GM18907 (cell line): ENCODE results near the gene VDR.

Experiments
- ATAC-seq: cut with Tn5 transposase; IDR thresholded peaks from one replicate; pipeline ENCODE4 v1.9.1; 2021; ENCODE audit warnings: mild to moderate bottlenecking, moderate library complexity; ENCODE audit not compliant: unreplicated experiment

Gene VDR

DNA sequence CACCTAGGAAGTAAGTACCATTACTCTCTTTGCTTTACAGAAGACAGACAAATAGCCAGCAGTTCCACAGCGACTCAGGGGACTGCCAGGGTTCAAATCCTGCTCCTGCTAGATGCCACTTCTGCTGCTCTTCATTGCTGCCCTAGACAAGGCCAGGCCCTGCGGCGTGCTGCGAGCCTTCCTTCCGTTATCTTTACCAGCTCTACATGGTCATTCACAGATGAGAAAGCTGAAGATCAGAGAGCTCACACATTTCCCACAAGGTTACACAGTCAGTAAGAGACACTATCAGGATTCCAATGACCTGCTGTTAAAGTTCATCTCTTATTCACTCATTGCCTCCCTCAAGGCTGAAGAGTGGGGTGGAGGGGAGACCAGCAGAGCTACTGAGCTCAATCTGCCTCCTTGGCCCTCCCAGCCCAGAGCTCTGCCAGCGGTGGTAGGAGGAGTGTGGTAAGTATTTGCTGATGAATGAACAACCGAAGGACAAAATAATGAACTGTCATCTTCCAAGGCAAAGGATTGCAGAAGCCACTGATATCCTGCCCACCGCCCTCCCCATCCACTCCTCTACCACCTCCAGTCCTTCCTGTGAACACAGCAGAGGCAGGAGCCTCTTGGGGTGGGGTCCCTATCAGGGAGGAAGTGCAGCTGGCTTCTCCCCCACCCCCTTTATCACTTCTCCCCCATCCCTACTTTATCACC is 70.4 kb downstream of the VDR start:
- no peak for ATAC-seq

DNA sequence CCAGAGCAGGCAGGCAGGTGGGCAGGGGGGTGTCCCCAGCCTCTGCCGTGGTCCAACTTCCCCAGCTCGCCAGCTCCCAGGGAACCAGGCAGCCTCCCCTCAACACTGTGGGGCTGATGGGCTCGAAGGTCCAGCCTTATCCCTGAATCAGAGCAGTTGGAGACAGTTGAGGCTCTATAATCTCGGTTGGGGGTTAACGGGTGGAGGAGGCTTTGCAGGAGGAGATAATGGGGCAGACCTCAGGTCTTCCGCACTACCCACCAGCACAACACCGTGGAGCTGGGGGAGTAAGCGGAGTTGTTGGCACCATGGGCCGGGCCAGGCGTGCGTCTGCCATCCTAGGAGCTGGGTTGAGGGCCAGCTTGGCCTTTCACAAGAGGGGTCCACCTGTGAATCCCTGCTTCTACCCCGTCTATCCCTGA is 71.2 kb downstream of the VDR start:
- ATAC-seq, result no peak

DNA sequence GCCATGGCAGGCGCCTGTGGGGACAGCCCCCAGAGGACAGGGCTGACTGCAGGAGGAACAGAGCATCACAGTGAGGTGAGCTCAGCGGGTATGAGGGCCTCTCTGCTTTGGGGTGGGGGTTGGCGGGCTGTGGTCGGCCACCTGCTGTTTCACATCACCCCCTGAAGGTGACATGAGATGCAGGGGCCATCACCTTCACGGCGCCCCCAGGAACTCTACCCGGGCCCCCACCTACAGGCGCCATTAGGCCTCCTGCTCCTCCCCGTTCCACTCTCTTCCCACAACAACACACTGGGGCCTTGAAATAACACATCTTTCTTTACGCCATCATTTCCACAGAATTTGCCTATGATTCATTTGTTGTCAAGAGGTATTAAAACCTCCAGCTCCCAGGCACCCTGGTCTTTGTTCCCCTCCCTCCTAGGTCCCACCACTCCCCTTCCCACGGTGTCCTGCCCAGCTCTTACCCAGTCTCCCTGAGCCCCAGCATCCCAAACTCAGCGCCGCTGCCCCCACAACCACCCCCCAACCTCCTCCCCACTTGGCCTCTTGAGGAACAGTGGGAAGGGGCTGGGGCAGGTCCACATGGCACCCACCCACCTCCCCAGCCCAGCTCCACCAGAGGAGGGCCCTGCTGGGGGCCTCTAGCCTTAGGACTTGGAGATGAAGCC is 72.4 kb downstream of the VDR start:
- no peak for ATAC-seq

DNA sequence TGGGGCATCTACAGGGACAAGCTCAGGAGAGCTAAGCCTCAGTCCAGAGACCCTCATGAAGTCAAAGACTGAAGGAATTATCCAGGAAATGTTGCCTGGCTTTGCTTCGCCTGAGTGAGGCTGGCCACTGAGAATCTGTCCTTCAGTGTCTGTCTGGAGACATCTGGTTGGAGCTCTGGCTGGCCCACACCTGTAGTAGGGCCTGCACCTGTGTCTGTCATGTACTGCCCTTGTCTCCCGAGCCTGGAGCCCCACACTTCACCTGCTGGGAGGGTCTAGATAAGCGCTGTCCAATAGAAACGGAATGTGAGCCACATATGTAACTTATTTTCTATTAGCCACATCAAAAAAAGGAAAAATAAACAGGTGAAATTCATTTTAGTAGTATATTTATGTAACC is 75.2 kb downstream of the VDR start:
- ATAC-seq, result no peak

DNA sequence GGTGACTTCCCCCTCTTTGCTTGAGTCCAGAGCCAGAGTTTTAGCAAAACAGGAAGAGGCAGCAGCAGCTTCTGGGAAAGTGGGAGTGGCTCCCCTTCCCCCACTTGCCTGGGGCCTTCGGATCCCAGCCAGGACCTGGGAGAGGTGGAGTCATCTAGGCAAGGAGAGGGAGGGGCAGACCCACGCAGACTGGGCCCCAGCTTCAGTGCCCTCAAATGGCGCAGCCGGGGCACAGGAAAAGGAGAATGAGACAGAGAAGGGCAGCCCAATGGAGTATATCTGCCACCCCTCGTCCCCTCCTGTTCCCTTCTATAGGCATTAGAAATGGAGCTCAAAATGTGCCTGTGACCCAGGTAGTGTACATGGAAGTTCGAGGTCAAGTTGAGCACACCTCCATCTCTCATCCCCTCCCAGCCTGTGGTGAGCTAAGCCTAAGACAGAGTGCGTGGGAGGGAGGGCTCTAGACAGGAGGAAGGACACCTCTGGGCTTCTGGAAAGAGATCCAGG is 75.8 kb downstream of the VDR start:
- ATAC-seq, result no peak

DNA sequence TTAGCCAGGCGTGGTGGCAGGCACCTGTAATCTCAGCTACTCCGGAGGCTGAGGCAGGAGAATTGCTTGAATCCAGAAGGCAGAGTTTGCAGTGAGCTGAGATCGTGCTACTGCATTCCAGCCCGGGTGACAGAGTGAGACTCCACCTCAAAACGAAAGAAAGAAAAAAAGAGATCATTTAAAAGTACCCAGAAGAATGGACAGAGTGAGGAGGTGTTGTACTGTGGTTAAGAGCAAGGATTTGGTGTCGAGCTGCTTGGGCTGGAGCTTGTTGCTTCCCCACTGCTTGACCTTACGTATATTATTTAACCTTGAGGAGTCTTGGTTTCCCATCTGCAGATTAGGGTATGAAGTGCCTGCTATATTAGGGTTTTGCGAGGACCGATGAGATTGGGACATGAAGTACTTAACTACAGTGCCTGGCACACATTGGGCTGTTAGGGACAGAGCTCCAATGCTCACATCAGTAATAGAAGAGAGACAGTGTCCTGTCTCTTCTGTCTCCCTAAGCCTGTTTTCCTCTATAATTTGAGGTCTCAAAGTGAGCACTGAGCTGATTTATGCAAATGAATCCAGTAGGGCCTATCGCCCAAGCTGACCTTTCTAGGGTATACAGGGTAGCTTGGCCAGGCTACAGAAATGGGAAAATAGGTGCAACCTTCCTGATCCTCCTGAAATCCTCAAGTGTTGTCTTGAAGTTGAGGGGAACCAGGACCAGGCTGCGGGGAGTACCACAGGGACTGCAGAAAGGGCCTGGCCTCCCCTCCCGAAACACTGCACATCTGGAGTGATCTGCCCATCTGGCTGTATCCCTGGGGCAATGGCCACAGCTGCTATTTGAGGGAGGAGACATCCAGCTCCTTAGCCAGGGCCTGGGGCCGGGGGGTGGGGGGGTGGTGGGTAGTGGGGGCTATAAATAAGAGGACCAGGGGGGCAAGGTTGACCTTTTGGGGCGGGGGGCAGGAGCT is 76.5 kb downstream of the VDR start:
- no peak for ATAC-seq

DNA sequence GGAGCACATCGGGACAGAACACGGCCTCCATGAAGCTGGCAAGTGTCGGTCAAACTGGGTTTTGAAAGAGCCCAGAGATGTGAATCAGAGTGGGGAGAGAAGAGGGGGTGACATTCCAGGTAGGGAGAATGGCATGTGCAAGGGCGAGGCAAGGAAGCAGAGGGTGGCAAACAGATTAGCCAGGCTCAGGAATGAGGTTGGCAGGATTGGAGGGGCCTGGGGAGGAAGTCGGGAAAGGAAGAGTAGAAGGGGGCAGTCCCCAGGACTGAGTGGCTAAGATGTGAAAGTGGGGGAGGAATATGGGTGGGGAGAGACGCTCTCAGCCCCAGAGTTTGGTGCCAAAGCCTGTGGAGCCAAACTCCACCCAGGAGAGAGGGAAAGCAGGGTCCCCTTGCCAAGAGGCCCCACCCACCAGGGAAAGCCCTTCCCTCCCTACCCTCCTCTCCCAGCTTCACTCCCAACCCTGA is 79.6 kb downstream of the VDR start:
- ATAC-seq, result no peak

DNA sequence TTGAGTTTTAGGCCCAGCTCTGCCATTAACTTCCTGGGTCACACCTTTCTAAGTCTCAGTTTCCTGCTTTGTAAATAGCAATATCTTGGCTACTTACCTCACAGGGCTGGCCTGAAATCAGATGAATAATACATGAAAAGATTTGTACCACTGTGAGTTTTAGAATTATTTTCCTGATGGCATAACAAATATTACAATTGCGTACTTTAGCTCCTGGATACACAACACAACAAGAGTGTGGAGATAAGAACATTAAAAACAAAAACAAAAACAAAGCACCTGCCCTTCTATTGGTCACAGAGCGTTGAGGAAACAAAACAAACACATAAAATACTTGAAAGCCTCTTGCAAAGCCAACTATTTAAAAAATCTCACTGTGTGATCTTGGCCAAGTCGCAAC is 80.2 kb downstream of the VDR start:
- no peak for ATAC-seq

DNA sequence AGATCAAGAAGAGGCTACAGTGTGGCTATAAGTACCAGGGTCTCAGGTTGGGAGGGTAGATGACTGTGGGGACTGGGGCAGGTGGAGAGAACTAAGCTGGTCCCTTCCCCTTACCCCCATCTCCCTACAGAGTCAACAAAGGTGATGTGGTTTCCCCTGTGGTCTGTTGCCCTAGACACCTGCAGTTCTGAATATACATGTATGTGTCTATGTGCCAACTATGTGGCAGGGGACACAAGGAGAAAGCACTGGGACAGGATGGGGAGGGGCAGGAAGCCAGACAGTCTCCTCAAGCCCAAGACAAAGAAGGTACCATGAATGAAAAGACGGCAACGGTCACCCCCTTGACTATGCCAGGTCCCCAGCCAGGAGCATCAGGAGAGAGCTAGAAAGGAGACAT is 80.6 kb downstream of the VDR start:
- no peak for ATAC-seq

DNA sequence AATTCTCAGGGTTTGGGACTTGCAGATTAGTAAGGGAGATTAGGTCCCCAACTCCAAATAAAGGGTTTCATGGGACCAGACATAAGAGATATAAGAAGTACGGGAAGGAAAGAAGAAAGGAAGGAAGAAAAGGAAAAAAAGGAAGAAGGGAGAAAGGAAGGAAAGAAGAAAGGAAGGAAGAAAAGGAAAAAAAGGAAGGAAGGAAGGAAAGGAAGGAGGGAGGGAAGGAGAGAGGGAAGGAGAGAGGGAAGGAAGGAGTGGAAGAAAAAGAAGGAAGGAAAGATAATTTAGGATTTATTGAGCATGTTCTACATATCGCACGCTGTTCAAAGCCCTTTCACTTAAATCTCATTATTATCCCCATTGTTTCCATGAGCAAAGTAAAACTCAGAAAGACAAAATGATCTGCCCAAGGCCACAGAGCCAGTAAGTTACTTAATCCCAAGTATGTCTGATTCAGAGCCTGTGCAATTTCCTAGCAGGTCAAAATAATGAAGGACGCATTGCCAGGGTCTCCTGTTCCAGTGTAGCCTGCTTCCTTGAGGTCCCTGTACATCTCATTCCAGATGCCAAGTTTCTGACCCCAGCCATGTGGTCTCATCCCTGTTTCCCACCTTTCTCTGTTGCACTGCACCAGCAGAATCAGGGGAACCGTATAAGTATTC is 81.2 kb downstream of the VDR start:
- no peak for ATAC-seq

DNA sequence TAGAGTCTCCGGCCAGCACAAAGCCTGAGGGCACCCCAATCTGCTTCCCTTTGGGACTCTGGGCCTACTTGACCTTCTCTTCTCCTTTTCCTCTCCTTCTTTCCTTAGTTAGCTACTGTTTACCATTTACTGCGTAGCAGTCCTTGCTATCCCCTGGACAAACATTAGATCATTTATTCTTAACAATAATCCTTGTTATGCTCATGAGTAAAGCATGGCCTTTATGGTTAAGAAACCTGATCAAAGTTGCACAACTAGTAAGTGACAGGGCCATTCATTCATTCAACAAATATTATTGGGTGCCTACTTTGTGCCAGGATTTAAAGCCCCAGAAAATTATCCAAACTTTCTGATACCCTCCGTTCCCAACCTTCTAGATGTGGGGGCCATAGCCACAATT is 81.9 kb downstream of the VDR start:
- no peak for ATAC-seq

DNA sequence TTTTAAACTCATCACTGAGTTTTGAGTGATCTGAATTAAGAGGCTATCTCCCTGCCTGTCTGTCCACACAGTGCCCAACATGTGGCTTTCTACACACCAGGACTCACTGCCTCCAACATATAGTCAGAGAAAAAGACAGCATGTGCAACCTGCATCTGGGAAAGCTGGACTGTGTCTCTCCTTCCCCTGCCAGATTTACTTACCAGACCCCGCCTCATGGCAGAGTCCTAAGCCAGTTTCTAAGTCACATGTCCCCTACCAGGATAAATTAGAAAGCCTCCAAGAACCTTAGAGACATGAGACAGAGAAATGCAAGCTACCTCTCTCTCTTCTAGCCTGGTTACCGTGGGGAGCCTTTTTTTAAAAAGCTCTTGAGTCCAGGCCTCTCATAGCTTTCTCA is 82.4 kb downstream of the VDR start:
- no peak for ATAC-seq

DNA sequence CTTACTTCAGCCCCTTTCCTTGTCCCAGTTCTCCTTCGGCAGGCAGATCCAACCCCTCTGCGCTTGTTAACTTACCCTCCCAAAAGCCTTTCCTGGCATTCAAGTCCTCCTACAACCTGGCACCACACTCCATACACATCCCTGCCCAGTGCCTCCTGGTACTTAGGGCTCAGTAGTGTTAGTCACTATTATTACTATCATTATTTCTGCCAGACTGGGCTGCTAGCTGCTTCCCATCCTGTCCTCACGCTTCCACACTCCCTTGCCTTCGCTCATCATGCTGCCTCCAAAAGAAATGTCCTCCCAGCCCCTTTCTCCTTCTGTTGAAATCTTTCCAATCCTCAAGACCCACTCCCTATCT is 83.5 kb downstream of the VDR start:
- no peak for ATAC-seq

DNA sequence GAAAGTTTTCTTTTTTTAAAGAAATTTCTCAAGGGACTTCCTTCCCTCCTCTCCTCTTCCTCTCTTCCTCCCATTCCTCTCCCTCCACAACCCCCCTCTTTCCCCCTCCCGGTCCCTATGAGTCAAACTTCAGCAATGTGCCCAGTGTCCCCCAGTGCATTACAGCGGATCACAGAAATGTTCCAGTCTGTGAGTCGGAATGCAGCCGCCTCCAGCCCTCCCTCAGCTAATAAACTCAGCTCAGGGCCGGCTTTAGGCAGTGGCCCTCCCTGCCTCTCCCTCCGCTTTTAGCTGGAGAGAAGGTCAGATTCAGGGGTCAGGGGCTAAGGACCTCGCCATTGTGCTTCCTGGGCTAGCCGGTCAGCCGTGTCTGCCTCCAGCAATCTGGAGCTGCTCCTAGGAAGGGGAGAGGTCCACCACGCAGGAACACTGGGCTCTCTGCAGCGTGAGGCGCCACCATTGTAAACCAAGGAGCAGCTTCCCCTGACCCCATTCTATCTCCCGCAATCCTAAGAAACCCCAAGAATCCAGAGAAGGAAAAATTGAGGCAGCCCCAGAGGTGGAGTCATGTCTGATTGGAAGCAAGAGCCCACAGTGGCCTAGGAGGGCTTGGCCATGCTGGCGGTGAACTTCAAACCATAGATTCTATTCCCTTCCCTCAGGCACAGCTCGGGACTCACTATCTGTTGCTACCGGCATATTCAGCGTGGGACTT is 84.0 kb downstream of the VDR start:
- no peak for ATAC-seq

DNA sequence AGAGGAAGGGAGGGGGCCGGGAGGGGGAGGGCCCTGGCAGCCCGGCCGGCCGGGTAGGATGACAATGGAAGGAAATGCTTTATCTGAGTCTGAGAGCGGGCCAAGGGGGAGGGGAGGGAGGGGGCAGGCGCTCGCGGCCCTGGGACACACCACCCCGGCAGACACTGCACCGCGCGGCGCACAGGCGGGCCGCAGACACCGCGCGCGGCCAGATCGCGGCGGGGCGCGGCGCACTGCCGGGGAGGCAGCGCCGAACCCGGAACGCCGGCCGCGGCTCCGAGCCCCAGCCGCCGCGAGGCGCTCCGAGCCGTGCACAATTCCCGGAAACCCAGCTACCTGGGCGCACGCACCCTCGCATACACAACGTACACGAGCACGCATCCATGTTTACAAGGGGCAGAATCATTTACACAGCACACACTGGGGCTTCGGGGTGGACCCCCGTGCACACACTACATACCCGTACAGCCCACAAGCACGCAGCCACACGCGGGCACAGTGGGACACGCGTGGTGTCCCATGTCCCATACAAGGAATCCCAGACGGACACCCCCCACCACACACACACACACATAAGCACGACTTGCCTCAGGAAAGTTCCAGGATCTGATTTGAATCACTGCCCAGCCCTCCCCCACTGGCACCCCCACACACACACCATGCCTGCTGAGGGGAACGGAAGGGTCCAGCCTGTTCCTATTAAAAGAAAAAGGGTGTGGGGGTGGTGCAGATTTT is 84.7 kb downstream of the VDR start, which contains the start of gene HDAC7:
HDAC7 (minus strand) TSS at position 8 of the 735 bp plus-strand sequence. CDS start 118 bp downstream, outside the sequence.
- ATAC-seq, result no peak

DNA sequence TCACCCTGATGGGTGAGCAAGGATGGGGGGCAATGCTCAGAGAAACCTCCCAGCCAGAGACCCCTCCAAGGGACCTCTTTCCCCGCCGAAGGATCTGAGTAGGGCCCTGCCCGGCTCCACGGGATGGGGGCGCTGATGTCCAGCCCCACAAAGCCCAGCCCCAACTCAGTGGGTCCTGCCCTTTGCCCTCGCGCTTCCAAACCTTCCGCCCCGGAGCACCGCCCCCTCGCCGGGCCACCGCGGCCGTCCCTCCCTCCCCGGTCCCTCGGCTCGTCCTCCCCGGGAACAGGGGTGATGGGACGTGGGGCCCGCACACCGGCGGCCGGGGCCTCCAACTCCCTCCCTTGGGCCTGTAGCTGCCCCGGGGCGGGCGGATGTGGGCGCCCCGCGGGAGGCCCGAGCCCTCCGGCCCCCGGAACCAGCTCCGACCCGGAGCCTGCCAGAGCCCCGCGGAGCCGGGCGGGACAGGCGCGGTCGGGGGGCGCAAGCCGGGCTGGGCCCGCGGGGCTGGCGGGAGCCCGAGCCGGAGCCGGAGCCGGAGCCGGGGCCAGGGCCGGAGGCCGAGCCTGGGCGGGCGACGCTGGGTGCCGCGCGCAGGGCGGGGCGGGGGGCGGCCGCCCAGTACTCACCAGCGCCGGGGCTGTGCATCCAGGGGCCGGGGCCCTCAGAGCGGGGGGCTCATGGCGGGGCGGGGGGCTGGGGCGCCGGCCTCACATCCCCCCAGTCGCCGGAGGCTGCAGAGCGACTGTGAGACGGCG is 85.5 kb downstream of the VDR start:
- ATAC-seq, result no peak

DNA sequence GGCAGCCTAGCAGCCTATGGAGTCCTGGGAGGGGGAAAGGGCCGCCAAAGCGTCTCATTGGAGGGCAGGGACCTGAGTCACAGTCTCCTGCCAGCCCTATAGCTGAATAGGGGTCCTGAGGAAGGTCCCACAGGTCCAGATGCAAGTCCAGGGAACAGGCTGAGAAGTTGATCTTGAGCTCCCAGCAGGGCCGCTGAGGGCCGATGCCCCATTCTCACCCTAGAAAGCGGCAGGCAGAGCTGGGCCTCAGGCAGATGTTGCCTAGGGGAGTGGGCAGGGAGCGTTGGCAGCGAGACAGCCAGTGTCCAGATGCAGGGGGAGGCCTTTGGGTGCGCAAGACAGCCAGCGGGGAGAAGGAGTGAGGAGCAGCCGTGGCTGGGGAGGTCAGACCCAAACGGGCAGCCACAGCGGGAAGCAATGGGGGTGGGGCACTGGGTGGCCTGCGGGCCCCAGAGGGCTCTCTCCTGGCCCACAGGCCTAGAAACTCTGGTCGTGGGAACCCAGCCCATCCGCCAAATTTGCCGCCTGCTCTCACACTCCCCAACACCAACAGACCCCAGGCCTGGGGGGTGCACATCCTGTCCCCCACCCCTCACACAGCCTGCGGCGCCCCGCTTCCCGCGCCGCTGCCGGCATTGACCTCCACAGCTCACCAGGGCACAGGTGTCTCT is 86.2 kb downstream of the VDR start:
- ATAC-seq, result no peak

DNA sequence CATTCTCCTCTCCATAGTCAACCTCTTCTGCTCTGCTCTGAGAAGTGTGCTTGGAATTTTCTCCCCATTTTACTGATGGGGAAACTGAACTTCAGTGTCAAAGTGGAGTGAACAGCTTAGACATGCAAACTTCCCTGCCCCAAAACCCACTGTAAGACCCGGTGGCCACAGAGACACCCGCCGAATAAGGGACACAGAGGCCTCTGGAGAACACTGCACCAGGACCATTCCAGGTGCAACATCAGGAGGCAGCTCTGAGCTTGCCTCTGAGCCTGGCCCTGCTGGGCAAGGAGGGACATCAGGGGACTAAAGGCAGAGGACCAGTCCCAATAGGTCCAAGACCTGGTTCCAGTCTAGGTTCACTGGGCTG is 86.8 kb downstream of the VDR start:
- no peak for ATAC-seq
